ENCODE data around the gene C10orf90.

DNA sequence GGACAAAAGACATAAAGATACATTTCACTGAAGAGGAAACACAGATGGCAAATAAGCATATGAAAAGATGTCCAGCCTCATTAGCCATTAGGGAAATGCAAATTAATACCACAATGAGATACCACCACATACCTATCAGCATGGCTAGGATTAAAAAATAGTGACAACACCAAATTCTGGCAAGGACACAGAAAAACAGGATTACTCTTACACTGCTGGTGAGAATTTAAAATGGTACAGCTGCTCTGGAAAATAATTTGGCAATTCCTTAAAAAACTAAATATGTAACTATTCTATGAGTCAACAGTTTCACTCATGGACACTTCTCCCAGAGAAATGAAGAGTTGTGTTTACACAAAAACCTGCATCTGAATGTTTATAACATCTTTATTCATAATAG, 121.1 kb downstream of the C10orf90 start:
- TF ChIP-seq CTCF (IDR thresholded peaks at IDR 0.05) (no peak), SIN3A (IDR thresholded peaks at IDR 0.05; ENCODE audit: borderline replicate concordance, insufficient read depth, low read depth, low read length) (no peak)
